SU-DHL-6 (cell line): ENCODE results near the gene EXOC3.

ENCODE experiments used
- H2AFZ ChIP-seq: fragments of 200-600 bp; sonication (generic); 2 replicates; pipeline ENCODE4 v1.6.1; 2014; ENCODE audit warnings: low read depth, mild to moderate bottlenecking, moderate library complexity, mixed read lengths, antibody characterized with exemption, low read length; ENCODE audit not compliant: severe bottlenecking
- H3F3A ChIP-seq: fragments of 200-600 bp; shearing (Covaris generic); 2 replicates; pipeline ENCODE4 v1.6.0; 2016; ENCODE audit warnings: antibody characterized with exemption, mild to moderate bottlenecking; ENCODE audit not compliant: insufficient read depth
- H3K27ac ChIP-seq: fragments of 200-600 bp; sonication (generic); 2 replicates; pipeline ENCODE4 v1.5.1; 2016; ENCODE audit warnings: low read depth, mild to moderate bottlenecking, low read length, moderate library complexity, mixed read lengths
- H3K27me3 ChIP-seq: fragments of 200-600 bp; sonication (generic), shearing (Covaris generic); 2 replicates; pipeline ENCODE4 v1.6.0; 2014; ENCODE audit warnings: mild to moderate bottlenecking, low read length
- H3K36me3 ChIP-seq: fragments of 200-600 bp; sonication (generic); 2 replicates; pipeline ENCODE4 v1.6.1; 2014; ENCODE audit warnings: mild to moderate bottlenecking, low read length, mixed read lengths
- H3K4me2 ChIP-seq: fragments of 300-600, 200-600 bp; shearing (Covaris generic), sonication (generic); 2 replicates; pipeline ENCODE4 v1.6.0; 2014; ENCODE audit warnings: low read length, low read depth, mild to moderate bottlenecking; ENCODE audit not compliant: poor library complexity, severe bottlenecking
- H3K4me3 ChIP-seq: fragments of 200-600 bp; sonication (generic); 2 replicates; pipeline ENCODE4 v1.5.1; 2014; ENCODE audit warnings: antibody characterized with exemption, low read length, mild to moderate bottlenecking, mixed read lengths; ENCODE audit not compliant: insufficient read depth, poor library complexity, severe bottlenecking
- H3K79me2 ChIP-seq: fragments of 200-600 bp; sonication (generic); 2 replicates; pipeline ENCODE4 v1.6.1; 2014; ENCODE audit warnings: mild to moderate bottlenecking, low read length, moderate library complexity; ENCODE audit not compliant: insufficient read depth
- H3K9ac ChIP-seq: fragments of 200-600 bp; sonication (generic); 2 replicates; pipeline ENCODE4 v1.7.0; 2014; ENCODE audit warnings: mild to moderate bottlenecking, low read length
- H3K9me2 ChIP-seq: fragments of 200-600 bp; sonication (generic); replicated peaks from 2 replicates; pipeline ENCODE4 v1.6.1; 2014; ENCODE audit warnings: low read length; ENCODE audit not compliant: insufficient read depth
- H3K9me3 ChIP-seq: fragments of 200-600 bp; sonication (generic); 2 replicates; pipeline ENCODE4 v1.6.1; 2014; ENCODE audit warnings: low read length, mixed read lengths; ENCODE audit not compliant: insufficient read depth
- H4K20me1 ChIP-seq: fragments of 200-600 bp; sonication (generic); 2 replicates; pipeline ENCODE4 v1.6.1; 2014; ENCODE audit warnings: low read depth, mild to moderate bottlenecking, antibody characterized with exemption, low read length, moderate library complexity, mixed read lengths
- EZH2phosphoT487 ChIP-seq: fragments of 200-600 bp; sonication (generic), shearing (Covaris generic); conservative IDR thresholded peaks from 2 replicates; pipeline ENCODE4 v1.6.1; 2018; ENCODE audit warnings: mild to moderate bottlenecking, antibody characterized with exemption, low read length, moderate library complexity, mixed read lengths
- TF ChIP-seq, protein P1 (sequence below): fragments of 200-600 bp; sonication (generic); IDR thresholded peaks from one replicate; pipeline ENCODE4 v1.5.1; 2017; ENCODE audit warnings: antibody characterized with exemption, mild to moderate bottlenecking, low read length, moderate library complexity; ENCODE audit not compliant: insufficient read depth, poor library complexity, severe bottlenecking

The EXOC3 gene

GRCh38 chr5:438481-438981, 4.4 kb upstream of the EXOC3 start:
- Histone ChIP-seq H3K27me3 (no peaks in the 10 kb centered on the region), H3F3A (no peaks in the 10 kb centered on the region), H3K79me2 (peaks cover 2% of the 10 kb centered on the region; the same call in 1 of the 2 replicates), H3K4me2 (no peak overlapping the region), H3K9me2 (no peaks in the 10 kb centered on the region), H3K9ac (no peak overlapping the region), H4K20me1 (no peaks in the 10 kb centered on the region), H2AFZ (no peak overlapping the region), H3K9me3 (no peaks in the 10 kb centered on the region), H3K27ac (no peak overlapping the region), H3K36me3 (no peaks in the 10 kb centered on the region), H3K4me3 (no peak overlapping the region)
- TF ChIP-seq, protein P1, sequence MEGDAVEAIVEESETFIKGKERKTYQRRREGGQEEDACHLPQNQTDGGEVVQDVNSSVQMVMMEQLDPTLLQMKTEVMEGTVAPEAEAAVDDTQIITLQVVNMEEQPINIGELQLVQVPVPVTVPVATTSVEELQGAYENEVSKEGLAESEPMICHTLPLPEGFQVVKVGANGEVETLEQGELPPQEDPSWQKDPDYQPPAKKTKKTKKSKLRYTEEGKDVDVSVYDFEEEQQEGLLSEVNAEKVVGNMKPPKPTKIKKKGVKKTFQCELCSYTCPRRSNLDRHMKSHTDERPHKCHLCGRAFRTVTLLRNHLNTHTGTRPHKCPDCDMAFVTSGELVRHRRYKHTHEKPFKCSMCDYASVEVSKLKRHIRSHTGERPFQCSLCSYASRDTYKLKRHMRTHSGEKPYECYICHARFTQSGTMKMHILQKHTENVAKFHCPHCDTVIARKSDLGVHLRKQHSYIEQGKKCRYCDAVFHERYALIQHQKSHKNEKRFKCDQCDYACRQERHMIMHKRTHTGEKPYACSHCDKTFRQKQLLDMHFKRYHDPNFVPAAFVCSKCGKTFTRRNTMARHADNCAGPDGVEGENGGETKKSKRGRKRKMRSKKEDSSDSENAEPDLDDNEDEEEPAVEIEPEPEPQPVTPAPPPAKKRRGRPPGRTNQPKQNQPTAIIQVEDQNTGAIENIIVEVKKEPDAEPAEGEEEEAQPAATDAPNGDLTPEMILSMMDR = no peak
- no peak for TF ChIP-seq EZH2phosphoT487

DNA sequence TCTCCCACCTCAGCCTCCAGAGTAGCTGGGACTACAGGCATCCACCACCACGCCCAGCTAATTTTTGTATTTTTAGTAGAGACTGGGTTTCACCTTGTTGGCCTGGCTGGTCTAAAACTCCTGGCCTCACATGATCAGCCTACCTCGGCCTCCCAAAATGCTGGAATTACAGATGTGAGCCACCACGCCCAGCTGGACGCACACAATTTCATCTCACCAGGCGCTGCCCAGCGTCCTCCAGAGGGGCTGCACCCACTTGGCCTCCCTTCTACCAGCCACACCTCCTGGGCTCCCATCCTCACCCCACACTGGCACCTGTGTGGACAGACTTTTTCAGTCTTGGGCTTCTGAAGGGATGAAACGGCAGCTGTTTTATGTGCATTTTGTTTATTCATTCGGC, 3.8 kb upstream of the EXOC3 start:
- no peak overlapping the region for H3K4me3 ChIP-seq
- no peak overlapping the region for H3K4me2 ChIP-seq
- no peak for TF ChIP-seq EZH2phosphoT487
- TF ChIP-seq, protein P1 = no peak
- no peak overlapping the region for H3K27ac ChIP-seq
- no peak overlapping the region for H2AFZ ChIP-seq
- H3K9me2 ChIP-seq = no peaks in the 10 kb centered on the region
- H3K27me3 ChIP-seq = no peaks in the 10 kb centered on the region
- no peaks in the 10 kb centered on the region for H3K9me3 ChIP-seq
- peaks cover 8% of the 10 kb centered on the region for H3K79me2 ChIP-seq
- H3K36me3 ChIP-seq = no peaks in the 10 kb centered on the region
- H3F3A ChIP-seq = no peaks in the 10 kb centered on the region
- H4K20me1 ChIP-seq = no peaks in the 10 kb centered on the region
- no peak overlapping the region for H3K9ac ChIP-seq

DNA sequence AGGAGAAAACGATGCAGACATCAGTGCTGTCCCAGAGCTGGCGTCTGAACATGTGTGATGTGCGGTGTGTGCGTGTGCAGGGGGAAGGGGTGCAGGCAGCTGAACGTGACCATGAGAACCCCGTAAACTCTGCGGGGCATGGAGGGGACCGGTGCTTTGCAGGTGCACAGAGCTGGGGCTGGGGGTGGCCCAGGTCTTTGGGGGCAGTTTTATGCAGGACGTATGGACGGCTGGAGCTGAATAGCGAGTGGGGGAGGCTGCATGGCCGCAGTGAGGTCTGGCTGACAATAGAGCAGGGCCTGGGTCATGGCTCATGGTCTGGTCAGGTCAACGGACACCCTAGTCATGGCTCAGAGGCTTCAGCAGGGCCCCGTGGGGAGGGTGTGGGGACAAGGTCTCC, 3.3 kb upstream of the EXOC3 start:
- H3K27me3 ChIP-seq = no peaks in the 10 kb centered on the region
- no peak overlapping the region for H2AFZ ChIP-seq
- TF ChIP-seq, protein P1 = no peak
- TF ChIP-seq EZH2phosphoT487 = no peak
- no peaks in the 10 kb centered on the region for H4K20me1 ChIP-seq
- H3K9me3 ChIP-seq = no peaks in the 10 kb centered on the region
- no peaks in the 10 kb centered on the region for H3K36me3 ChIP-seq
- peaks cover 12% of the 10 kb centered on the region for H3K79me2 ChIP-seq
- no peaks in the 10 kb centered on the region for H3K9me2 ChIP-seq
- no peaks in the 10 kb centered on the region for H3F3A ChIP-seq
- no peak overlapping the region for H3K4me3 ChIP-seq
- no peak overlapping the region for H3K9ac ChIP-seq
- H3K27ac ChIP-seq = no peak overlapping the region
- no peak overlapping the region for H3K4me2 ChIP-seq
